GM21825 (cell line): Measurements from ENCODE around the gene IQUB.
"Not testable (repeated sequence)": the region's sequence is repeated elsewhere in the genome, so short reads cannot be mapped to it uniquely, and the experiment has no call there.

Experiments used
- ATAC-seq: cut with Tn5 transposase; IDR thresholded peaks from one replicate; pipeline ENCODE4 v1.9.1; 2021; ENCODE audit warnings: mild to moderate bottlenecking, moderate library complexity; ENCODE audit not compliant: unreplicated experiment

The IQUB gene

DNA sequence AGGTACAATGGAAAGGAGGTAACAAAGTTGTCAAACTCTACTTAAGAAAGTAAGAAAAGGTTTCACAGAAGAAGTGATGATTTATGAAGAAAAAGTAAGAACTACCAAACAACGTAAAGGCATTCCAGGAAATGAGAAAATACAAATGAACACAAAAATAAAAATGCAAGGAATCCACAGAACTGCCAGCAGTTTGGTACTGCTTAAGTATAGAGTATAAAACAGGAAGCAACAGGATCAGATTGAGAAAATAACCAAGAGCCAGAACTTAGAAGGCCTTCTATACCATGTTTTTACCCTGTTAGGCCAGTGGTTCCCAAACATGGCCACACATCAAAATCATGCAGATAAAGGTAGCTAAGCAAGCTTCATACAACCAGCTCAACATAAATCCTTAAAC is 14.0 kb upstream of the IQUB start:
- no peak for ATAC-seq

DNA sequence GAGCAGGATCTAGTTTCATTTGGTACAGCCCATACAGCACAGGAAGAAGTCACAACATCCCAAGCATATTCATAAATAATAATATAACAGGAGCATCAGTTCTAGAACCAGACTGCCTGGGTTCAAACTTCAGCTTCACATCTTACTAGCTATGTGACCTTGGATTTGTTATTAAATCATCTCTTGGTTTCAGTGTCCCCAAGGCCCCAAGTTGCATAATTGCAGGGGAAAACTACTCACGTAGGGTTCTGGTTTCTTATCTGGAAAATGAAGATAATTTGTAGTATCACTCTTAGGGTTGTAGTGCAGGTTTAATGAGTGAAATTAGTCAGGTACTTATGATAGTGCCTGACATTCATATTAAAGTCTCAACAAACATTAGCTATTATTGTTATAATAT is 5.5 kb upstream of the IQUB start:
- ATAC-seq: no peak

DNA sequence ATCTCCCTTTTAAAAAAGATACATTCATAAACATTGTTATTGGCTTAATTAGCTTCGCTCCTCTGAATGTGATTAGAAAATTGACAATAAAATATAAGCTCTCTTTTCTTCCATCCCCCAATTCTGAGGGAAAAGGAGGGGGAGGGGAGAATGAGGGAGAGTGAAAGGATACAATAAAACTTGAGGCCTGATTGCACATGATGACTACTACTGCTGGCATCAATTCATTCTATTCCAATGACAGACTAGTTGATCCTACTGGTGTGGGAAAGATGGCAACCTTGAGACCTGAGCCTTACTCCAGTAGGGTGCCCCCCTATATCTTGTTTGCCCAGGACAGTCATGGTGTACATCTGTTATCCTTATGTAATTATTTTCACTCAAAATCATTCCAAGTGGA is 4.5 kb upstream of the IQUB start:
- no peak for ATAC-seq

DNA sequence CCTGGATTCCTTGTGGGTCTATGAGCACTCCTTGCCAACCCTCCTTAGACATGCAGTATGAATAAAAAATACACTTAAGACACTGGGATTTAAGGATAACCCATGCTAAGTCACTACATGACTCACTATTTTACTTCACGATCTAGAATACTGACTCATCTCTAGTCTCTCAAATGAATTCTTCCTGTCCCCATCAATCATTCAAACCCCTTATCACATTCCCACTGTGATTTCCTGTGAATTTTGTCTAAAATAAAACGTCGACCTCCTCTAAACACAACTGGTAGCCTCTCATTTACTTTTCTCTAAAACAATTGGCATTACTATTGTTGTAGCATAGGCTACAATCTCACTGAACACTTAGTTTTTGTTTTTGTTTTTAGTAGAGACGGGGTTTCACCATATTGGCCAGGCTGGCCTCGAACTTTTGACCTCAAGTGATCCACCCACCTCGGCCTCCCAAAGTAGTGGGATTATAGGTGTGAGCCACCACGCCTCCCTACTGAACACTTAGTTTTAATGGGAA is 3.9 kb upstream of the IQUB start:
- no peak for ATAC-seq

DNA sequence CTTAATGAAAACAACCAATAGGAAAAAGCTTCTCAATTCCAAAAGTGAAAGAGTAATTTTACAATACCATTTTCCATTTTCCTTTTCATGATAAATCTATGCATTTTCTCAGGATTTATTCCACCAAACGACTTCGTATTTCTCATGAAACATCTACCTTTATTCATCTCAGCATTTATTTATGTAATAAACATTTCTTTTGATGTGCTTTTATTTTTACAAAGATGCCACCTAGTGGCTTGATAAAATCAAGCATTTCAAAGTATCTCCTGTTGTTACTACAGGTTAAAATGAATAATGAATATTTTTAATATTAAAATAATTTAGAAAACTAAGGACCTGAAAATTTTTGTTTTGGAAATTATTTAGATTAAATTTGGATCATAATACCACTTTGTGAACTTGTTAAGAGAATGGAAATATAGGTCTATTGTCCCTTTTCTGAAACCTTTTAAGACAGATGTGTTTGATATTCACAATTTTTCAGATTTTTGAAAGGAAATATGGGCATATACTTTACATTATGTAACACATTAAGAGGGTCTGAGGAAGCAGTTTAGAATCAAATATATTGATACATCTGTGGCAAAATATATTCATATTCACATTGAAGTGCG is 2.7 kb upstream of the IQUB start:
- ATAC-seq: no peak

DNA sequence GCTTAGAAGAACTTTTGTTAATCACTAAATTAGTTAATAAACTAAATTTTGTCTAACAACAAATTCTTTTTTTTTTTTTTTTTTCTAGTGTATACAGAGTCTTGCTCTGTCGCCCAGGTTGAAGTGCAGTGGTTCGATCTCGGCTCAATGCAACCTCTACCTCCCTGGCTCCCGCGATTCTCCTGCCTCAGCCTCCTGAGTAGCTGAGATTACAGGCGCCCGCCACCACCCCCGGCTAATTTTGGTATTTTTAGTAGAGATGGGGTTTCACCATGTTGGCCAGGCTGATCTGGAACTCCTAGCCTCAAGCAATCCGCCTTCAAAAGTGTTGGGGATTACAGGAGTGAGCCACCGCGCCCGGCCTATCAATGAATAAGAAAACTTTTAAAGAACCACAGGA is 1.1 kb upstream of the IQUB start:
- no peak for ATAC-seq

DNA sequence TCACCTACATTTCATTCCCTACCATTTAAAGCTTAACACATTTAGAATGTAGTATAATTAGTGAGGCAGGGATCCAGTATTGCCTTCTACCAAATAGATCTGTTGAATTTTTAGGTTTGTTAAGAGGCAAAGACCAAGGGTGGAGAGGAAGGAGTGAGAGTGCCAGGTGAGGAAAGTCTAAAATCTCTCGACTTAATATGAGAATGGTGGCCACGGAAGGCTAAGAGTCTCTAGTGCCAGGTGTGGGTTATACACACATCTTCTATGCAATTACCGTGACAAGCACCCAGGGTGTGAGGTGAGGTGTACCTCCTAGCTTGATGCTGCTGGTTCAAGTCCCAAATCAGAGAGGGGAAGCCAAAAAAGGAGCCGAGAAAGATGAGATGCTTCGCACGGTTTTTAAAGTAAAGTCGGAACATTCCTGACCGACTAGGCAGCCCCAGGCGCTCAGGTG is 439 bp downstream of the IQUB start:
- no peak for ATAC-seq

DNA sequence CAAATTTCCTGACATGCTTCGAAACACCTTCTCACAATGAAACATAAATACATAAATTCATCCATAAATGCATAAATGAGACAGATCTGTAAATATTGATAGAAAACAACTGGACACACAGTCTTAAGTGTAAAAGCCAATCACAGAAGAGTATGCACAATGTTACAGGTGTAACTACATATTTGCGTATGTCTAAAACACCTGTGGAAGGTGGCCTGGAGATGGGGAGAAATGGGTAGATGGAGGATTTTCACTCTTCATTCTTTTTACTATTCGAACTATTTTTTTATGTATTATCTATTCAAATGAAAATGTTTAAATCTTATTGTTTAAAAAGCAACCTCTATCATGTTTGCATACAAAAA is 860 bp downstream of the IQUB start:
- no peak for ATAC-seq

DNA sequence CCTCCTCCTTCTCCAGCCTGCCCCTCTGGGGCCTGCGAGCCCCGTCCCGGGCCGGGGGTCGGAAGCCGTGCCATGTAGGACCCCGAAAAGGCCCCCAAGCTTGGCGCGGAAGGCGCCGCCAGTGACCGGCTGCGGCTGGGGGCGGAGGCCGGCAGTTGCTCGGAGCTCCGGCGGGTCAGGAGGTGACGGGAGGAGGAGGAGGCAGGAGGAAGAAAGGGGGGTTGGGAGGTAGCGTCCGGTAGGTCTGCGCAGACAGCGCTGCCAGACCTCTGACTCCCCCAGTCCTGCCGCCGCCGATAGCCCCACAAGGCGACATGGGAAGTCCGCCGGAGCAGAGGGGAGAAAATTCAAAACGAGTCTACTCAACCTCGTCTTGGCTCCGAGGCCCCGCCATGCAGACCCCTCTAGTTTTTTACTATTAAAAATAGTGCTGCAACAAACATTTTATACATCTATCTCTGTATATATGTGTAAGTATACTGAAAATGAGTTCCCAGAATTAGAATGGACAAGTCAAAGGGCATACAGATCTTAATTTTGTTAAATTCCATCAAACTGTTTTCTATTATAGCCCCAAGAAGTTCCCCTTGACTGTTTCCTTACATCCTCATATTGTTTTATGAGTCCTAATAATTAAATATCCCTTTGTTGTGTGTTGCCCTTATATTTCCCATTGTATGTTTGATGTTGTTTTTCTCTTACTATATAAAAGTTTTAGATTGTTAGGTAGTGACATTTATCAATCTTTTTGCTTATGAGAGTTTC is 1.4 kb downstream of the IQUB start:
- peak; percentile 26 for ATAC-seq

DNA sequence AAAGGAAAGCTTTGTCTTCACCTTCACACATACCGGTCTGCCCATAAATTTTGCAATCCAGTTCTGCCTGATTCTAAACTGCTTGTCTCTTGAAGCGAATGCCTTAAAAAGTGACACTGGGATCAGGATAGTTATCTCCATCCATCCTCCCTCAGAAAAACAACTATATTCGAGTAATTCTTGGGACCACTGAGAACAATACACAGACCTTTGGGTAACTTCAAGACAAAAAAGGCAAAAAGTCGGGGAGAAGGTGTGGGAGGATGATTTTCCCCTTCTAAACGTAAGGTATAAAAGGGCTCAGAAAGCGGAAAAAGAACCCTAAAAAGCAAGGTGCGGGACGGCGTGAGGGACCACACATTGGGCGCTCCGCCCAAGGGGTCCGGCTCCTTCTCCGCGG is 2.1 kb downstream of the IQUB start:
- peak; percentile 1 for ATAC-seq

DNA sequence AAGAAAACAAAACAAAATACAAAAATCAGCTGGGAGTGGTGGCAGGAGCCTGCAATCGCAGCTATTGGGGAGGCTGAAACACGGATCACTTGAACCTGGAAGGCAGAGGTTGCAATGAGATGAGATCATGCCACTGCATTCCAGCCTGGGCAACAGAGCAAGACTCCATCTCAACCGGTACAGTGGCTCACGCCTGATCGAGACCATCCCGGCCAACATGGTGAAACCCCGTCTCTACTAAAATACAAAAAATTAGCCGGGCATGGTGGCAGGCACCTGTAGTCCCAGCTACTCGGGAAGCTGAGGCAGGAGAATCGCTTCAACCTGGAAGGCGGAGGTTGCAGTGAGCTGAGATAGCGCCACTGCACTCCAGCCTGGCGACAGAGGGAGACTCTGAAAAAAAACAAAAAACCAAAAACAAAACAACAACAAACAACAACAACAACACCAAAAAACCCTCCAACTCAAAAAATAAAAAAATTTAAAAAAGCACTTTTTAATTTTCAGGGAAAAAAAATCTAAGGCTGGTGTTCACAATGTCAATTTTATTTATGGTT is 4.3 kb downstream of the IQUB start:
- ATAC-seq: not testable (repeated sequence)

DNA sequence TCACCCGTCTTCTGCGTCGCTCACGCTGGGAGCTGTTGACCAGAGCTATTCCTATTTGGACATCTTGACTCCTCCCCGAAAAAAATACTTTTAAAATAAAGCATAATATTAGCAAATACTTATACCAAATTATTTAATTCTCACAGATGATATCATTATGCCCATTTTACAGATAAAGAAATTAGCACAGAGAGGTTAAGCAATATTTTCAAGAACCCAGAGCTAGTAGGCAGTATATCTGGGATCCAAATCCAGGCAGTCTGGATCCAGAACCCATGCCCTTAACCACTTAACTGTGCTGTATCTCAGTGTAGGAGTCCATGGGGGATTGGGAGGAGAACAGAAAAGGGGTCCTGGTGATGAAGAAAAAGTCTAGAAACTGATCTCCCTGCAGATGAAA is 6.1 kb downstream of the IQUB start:
- no peak for ATAC-seq

DNA sequence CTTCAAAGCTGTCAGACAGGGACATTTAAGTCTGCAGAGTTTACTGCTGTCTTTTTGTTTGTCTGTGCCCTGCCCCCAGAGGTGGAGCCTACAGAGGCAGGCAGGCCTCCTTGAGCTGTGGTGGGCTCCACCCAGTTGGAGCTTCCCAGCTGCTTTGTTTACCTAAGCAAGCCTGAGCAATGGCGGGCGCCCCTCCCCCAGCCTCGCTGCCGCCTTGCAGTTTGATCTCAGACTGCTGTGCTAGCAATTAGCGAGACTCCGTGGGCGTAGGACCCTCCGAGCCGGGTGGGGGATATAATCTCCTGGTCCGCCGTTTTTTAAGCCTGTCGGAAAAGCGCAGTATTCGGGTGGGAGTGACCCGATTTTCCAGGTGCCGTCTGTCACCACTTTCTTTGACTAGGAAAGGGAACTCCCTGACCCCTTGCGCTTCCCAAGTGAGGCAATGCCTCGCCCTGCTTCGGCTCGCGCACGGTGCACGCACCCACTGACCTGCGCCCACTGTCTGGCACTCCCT is 6.6 kb downstream of the IQUB start:
- not testable (repeated sequence) for ATAC-seq

DNA sequence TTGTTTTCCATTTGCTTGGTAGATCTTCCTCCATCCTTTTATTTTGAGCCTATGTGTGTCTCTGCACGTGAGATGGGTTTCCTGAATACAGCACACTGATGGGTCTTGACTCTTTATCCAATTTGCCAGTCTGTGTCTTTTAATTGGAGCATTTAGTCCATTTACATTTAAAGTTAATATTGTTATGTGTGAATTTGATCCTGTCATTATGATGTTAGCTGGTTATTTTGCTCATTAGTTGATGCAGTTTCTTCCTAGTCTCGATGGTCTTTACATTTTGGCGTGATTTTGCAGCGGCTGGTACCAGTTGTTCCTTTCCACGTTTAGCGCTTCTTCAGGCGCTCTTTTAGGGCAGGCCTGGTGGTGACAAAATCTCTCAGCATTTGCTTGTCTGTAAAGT is 7.9 kb downstream of the IQUB start:
- not testable (repeated sequence) for ATAC-seq

DNA sequence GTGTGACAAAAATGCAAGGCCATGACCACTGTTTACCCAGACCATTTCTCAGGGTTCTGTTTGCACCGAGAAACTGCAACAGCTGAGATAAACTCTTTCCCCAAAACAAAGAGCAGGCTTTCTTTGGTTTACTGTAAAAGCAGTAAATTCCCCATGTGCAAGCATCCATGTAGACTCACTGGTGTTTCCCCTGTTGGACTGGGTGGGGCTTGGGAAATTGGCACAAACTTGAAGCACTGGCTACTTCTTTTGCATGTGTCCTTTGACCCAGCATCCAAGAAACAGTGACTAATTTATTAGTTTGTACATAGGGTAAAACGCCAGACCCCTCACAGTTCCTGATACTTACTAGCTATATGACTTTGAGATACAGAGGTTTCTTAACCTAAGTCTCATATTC is 12.3 kb downstream of the IQUB start:
- no peak for ATAC-seq

DNA sequence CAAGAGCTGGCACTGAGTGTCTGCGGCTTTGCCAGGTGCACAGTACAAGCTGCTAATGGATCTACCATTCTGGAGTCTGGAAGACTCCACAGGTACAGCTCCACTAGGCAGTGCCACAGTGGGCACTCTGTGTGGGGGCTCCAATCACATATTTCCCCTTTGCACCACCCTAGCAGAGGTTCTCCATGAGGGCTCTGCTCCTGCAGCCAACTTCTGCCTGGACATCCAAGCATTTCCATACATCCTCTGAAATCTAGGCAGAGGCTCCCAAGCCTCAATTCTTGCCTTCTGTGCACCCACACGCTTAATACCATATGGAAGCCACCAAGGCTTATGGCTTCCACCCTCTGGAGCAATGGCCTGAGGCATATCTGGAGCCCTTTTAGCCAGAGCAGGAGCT is 29.2 kb downstream of the IQUB start:
- no peak for ATAC-seq

DNA sequence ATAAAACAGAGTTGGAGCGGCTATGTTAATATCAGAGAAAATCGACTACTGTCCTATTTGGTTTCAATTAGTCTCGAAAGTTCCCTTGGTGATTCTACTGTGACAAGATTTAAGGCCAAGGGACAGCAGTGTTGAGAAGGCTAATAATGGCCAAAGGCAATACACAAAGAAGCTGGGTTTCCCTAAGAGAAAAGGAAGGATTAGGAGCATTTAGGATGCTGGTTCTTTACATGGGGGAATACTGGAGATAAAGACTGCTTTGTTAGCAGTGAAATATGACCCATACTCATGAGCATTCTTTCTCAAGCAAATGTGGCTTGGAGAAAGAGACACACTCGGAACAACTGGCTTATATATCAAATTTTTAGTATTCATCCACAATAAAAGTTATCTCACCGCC is 32.2 kb downstream of the IQUB start:
- ATAC-seq: no peak

DNA sequence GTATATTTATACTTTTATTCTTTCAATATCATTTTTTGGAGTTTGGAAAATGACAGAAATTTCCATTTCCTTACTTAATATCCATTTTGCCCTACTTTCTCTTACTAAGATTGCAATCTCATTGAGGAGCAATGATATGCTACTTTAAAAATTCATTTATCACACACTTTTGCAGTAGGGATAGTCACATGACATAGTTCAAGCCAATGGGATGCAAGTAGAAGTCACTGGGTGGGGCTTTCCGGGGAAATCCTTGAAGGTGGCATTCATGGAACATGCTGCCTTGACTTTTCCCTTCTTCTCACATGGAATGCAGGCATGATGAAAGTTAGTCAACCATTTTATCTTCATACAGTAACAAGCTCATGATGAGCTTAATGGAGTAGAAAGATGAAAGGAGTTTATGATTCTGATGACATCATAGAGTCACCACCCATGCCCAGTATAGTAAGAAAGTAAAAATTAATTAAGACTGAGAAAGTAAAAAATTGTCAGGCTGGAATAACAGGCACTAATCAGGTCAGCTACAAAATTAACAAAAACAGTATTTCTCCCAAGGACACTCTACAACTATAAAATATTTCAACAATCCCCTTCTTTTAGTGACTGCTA is 33.4 kb downstream of the IQUB start:
- ATAC-seq: no peak

DNA sequence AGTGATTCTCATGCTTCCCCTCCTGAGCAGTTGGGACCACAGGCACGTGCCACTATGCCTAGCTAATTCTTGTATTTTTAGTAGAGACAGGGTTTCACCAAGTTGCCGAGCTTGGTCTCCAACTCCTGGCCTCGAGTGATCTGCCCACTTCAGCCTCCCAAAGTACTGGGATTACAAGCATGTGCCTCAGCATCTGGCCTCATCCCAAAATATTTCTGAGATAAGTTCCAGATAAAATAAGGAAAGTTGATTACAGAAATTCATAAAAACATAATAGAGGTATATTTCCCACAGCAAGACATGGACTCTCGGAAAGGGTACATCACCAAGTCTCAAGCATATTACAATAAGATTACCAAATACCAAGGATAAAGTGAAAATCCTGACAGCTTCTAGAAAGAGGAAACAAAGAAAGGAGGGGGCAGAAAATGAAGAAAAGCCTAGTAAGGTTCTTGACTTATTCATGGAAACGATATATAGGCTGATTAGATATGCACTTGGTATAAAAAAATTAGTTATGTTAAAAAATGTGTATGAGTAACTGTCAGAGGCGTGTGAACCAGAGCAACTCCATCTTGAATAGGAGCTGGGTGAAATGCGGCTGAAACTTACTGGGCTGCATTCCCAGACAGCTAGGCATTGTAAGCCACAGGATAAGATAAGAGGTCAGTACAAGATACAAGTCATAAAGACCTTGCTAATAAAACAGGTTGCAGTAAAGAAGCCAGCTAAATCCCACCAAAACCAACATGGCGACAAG is 35.0 kb downstream of the IQUB start:
- ATAC-seq: no peak

DNA sequence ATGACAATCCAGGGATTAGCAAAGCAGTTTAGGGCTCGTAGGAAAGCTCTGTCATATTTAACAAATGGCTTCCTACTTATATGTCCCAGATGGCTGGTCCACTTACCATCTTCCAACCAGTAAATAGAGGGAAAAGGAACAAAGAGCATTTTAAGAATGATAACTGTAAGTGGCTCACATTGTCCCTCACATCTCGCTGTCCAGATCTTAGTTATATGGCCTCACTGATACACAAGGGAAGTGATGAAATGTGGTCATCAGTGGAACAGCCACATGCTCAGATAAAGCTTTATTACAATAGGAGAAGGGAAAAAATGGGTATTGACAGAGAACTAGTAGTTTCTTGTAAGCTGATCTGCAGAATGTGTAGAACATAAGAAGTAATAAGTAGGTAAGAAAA is 35.8 kb downstream of the IQUB start:
- no peak for ATAC-seq

DNA sequence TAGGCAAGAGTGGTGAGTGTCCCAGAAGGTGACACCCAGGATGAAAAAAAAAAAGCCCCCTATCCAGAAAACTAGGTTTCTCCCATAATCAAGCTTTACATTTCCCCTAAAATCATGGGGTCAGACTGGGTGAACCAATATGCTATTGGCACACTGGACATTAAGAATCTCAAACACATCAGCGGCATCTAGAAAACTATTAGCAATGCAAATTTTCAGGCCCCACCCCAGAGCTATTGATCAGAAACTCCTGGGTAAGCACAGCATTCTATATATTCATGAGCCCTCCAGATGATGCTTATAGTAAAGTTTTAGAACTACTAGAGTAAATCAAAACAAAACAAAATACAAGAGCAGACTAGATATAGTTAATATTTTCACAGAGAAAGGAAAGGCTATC is 36.4 kb downstream of the IQUB start:
- ATAC-seq: no peak
